B cell (primary cell): ENCODE measurements around the gene QRICH2. TPM values are rescaled to one million over a fixed set of nuclear protein-coding genes. Genes with fewer than 3 reads are reported as not detected.
"Not testable (repeated sequence)": the region's sequence is repeated elsewhere in the genome, so short reads cannot be mapped to it uniquely, and the experiment has no call there.

Experiments used
- ATAC-seq: fragments of 200-7000 bp; cut with Tn5 transposase; one replicate; pipeline ENCODE4 v1.10.0; 2021; ENCODE audit warnings: low read depth, mild to moderate bottlenecking, moderate number of reproducible peaks, moderate library complexity
- CTCF ChIA-PET: fragments of 350-600 bp; sonication (Branson Sonifier 250); formaldehyde crosslinking; loops from one replicate; lab custom pipeline; 2021; ENCODE audit warnings: antibody characterized with exemption, inconsistent platforms; lab: Charles Lee
- POLR2A ChIA-PET: fragments of 350-600 bp; sonication (Branson Sonifier 250); formaldehyde crosslinking; loops from one replicate; lab custom pipeline; 2021; ENCODE audit warnings: antibody characterized with exemption; lab: Charles Lee
- DNase-seq: peaks from one replicate; pipeline ENCODE4 v3.0.0; 2013
- H2AFZ ChIP-seq: 2 replicates; pipeline ENCODE4 v1.6.1; 2012; ENCODE audit warnings: mild to moderate bottlenecking, low read depth, low read length; ENCODE audit not compliant: insufficient read depth, poor library complexity, severe bottlenecking
- H3K27ac ChIP-seq, 2 donors: 1 replicate in 1 of 2; 2 replicates in 1 of 2; pipeline ENCODE4 v1.5.1; 2012 to 2013; ENCODE audit warnings: low read length in 2 of 2, mild to moderate bottlenecking in 2 of 2, moderate library complexity in 1 of 2
- H3K27me3 ChIP-seq, 4 experiments: fragments of 200-600 bp in 1 of 4; sonication (generic) in 1 of 4; replicated peaks in 1 of 4; 1 replicate in 2 of 4; 2 replicates in 2 of 4; pipeline versions ENCODE4 v1.6.1 to v1.7.0; 2013 to 2016; ENCODE audit warnings: low read length in 3 of 4, mild to moderate bottlenecking in 2 of 4, mixed read lengths in 1 of 4, moderate library complexity in 1 of 4; ENCODE audit not compliant: insufficient read depth in 4 of 4, control insufficient read depth in 3 of 4; ENCODE audit errors: control extremely low read depth in 1 of 4
- H3K36me3 ChIP-seq, 2 experiments: replicated peaks in 1 of 2; 1 replicate in 1 of 2; 2 replicates in 1 of 2; pipeline versions ENCODE4 v1.6.1 to v1.7.1; 2013; ENCODE audit warnings: low read length in 1 of 2; ENCODE audit not compliant: insufficient read depth in 2 of 2, control insufficient read depth in 1 of 2; ENCODE audit errors: control extremely low read depth in 1 of 2, extremely low read depth in 1 of 2
- H3K4me1 ChIP-seq, 2 donors: fragments of 200-600 bp in 1 of 2; sonication (generic) in 1 of 2; 1 replicate in 1 of 2; 2 replicates in 1 of 2; pipeline versions ENCODE4 v1.5.1 to v1.6.1; 2013 to 2017; ENCODE audit warnings: low read length in 2 of 2; ENCODE audit not compliant: control insufficient read depth in 2 of 2, insufficient read depth in 2 of 2
- H3K4me2 ChIP-seq: replicated peaks from 2 replicates; pipeline ENCODE3; 2012; ENCODE audit warnings: mild to moderate bottlenecking, low read depth, low read length; ENCODE audit not compliant: poor library complexity, severe bottlenecking
- H3K4me3 ChIP-seq, 5 experiments: fragments of 200-600 bp in 1 of 5; sonication (generic) in 1 of 5; 1 replicate in 3 of 5; 2 replicates in 2 of 5; pipeline versions ENCODE4 v1.5.1 to v1.7.0; 2011 to 2016; ENCODE audit warnings: low read length in 4 of 5, mild to moderate bottlenecking in 4 of 5, low read depth in 2 of 5, control low read depth in 1 of 5, moderate library complexity in 1 of 5; ENCODE audit not compliant: insufficient read depth in 1 of 5; ENCODE audit errors: control extremely low read depth in 1 of 5, extremely low read depth in 1 of 5
- H3K79me2 ChIP-seq: fragments of 200-600 bp; sonication (generic); one replicate; pipeline ENCODE4 v1.6.0; 2016; ENCODE audit warnings: low read length; ENCODE audit not compliant: control insufficient read depth, insufficient read depth
- H3K9ac ChIP-seq: fragments of 200-600 bp; sonication (generic); 2 replicates; pipeline ENCODE4 v1.6.1; 2017; ENCODE audit warnings: mild to moderate bottlenecking, low read length, moderate library complexity
- H3K9me3 ChIP-seq, 3 donors: one replicate each; pipeline versions ENCODE4 v1.6.1 to v1.7.1; 2013; ENCODE audit warnings: low read length in 2 of 3; ENCODE audit not compliant: control insufficient read depth in 2 of 3, insufficient read depth in 1 of 3; ENCODE audit errors: control extremely low read depth in 1 of 3
- H4K20me1 ChIP-seq: 2 replicates; pipeline ENCODE4 v1.6.0; 2012; ENCODE audit warnings: mild to moderate bottlenecking, low read length; ENCODE audit not compliant: insufficient read depth, control insufficient read depth, poor library complexity, severe bottlenecking
- H3K27ac Mint-ChIP-seq: one replicate; pipeline ENCODE4 v1.8.0; 2021; ENCODE audit warnings: mixed read lengths
- H3K27me3 Mint-ChIP-seq: one replicate; pipeline ENCODE4 v1.8.0; 2021; ENCODE audit warnings: mixed read lengths
- H3K4me1 Mint-ChIP-seq: one replicate; pipeline ENCODE4 v1.8.0; 2021; ENCODE audit warnings: mixed read lengths
- H3K4me3 Mint-ChIP-seq: one replicate; pipeline ENCODE4 v1.8.0; 2021; ENCODE audit warnings: mixed read lengths
- H3K9me3 Mint-ChIP-seq: one replicate; pipeline ENCODE4 v1.8.0; 2022; ENCODE audit warnings: mixed read lengths; ENCODE audit not compliant: insufficient read depth
- EZH2 ChIP-seq: IDR thresholded peaks from 2 replicates; pipeline ENCODE4 v1.6.1; 2012; ENCODE audit warnings: borderline replicate concordance, low read depth, mild to moderate bottlenecking, moderate library complexity, low read length; ENCODE audit not compliant: insufficient read depth, poor library complexity, severe bottlenecking
- whole genome bisulfite sequencing: methylation state at CpG from one replicate; pipeline ENCODE4 v1.1.5; 2013; ENCODE audit warnings: missing lambda C conversion rate; ENCODE audit not compliant: insufficient coverage; 5-methylcytosine and 5-hydroxymethylcytosine counted together
- intact Hi-C: fragments of 100-400 bp; cut with micrococcal nuclease; formaldehyde crosslinking; loops from one replicate; pipeline ENCODE4 v1.10.0; 2022
- polyA plus RNA-seq: library from polyadenylated mRNA; depleted of rRNA; stranded (reverse); fragments of >200 nt; gene quantifications from 2 replicates; pipeline ENCODE4 v1.2.3, GENCODE V29; 2012
- total RNA-seq, 2 donors: library from RNA; stranded (reverse); fragments of 120-200 nt in 1 of 2; gene quantifications; 1 replicate in 1 of 2; 2 replicates in 1 of 2; pipeline versions ENCODE4 v1.2.3 to v1.2.4, GENCODE V29; 2013 to 2022
- TF ChIP-seq, protein P1 (sequence below): fragments of 200-600 bp; IDR thresholded peaks from one replicate; pipeline ENCODE4 v1.8.0; 2022; ENCODE audit warnings: antibody characterized with exemption, mild to moderate bottlenecking

The QRICH2 gene
- total and polyA plus RNA-seq, 2 donors (not counting 1 experiment from before 2014, with no cell fraction given), result 4.4 to 4.5 TPM

DNA sequence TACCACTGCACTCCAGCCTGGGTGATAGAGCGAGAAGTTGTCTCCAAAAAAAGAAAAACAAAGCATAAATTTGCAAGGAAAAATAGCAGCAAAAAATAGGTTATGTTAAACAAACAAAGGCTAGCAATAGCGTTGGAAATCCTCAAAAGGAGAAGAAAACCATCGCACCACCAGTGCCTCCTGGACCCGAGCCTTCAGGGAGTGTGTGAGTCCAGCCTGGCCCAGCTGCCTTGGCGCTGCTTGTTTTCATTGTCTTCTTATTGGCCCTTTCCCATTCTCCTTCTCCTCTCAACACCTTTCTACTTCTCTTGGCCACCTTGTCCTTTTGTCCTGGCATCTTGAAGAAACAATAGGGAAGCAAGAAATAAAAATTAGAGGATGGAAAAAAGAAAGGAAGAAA lies 47.4 kb downstream of the QRICH2 start:
- H3K9me3 ChIP-seq, result peaks cover 0 to 3% (median 0%) of the 10 kb centered on the region in 3 donors
- CTCF ChIA-PET, result interaction anchor here (1.1 to 8.2 kb wide), 7 partner anchors 13 to 139 kb away, joined by 3 to 66 read pairs (median 15); no protein-coding TSS in a partner anchor
- ATAC-seq, result no peak
- intact Hi-C loops, result loop anchor here (1.0 to 10.0 kb wide), 3 partner anchors 8 to 356 kb away; partner anchors contain the start of gene MRPL38
- no peaks in the 10 kb centered on the region for H3K36me3 ChIP-seq
- POLR2A ChIA-PET, result interaction anchor here (2.2 kb wide), 1 partner anchor 17 kb away, joined by 7 read pairs; no protein-coding TSS in a partner anchor
- H3K4me2 ChIP-seq, result peak overlapping the region; percentile 34
- no peak overlapping the region for H3K27ac ChIP-seq
- peak overlapping the region in 1 of 5 experiments; percentile 13 for H3K4me3 ChIP-seq
- no peaks in the 10 kb centered on the region for H3K9me3 Mint-ChIP-seq
- H3K27me3 ChIP-seq, result no peaks in the 10 kb centered on the region
- H2AFZ ChIP-seq, result peak overlapping the region; percentile 17
- H3K27ac Mint-ChIP-seq, result peak overlapping the region; percentile 82
- H4K20me1 ChIP-seq, result peaks cover under 1% of the 10 kb centered on the region
- H3K4me3 Mint-ChIP-seq, result peak overlapping the region; percentile 67
- 100% methylated on average over 4 of the region's 5 CpGs for WGBS
- peaks cover 53 to 55% of the 10 kb centered on the region in 2 donors for H3K4me1 ChIP-seq
- DNase-seq, result no peak
- H3K27me3 Mint-ChIP-seq, result no peaks in the 10 kb centered on the region
- H3K4me1 Mint-ChIP-seq, result peaks cover 56% of the 10 kb centered on the region
- TF ChIP-seq, protein P1, sequence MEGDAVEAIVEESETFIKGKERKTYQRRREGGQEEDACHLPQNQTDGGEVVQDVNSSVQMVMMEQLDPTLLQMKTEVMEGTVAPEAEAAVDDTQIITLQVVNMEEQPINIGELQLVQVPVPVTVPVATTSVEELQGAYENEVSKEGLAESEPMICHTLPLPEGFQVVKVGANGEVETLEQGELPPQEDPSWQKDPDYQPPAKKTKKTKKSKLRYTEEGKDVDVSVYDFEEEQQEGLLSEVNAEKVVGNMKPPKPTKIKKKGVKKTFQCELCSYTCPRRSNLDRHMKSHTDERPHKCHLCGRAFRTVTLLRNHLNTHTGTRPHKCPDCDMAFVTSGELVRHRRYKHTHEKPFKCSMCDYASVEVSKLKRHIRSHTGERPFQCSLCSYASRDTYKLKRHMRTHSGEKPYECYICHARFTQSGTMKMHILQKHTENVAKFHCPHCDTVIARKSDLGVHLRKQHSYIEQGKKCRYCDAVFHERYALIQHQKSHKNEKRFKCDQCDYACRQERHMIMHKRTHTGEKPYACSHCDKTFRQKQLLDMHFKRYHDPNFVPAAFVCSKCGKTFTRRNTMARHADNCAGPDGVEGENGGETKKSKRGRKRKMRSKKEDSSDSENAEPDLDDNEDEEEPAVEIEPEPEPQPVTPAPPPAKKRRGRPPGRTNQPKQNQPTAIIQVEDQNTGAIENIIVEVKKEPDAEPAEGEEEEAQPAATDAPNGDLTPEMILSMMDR, result no peak
- no peak for TF ChIP-seq EZH2
- peaks cover 7% of the 10 kb centered on the region for H3K79me2 ChIP-seq
- no peak overlapping the region for H3K9ac ChIP-seq

DNA sequence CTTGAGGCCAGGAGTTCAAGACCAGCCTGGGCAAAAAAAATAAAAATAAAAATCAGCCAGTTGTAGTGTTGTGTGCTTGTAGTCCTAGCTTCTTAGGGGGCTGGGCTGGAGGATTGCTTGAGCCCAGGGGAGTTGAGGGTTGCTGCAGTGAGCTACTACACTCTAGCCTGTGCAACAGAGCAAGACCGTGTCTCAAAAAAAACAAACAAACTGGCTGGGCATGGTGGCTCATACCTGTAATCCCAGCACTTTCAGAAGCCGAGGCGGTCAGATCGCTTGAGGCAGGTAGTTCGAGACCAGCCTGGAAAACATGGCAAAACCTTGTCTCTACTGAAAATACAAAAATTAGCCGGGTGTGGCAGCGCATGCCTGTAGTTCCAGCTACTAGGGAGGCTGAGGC lies 47.9 kb downstream of the QRICH2 start:
- peak overlapping the region in 1 of 5 experiments; percentile 13 for H3K4me3 ChIP-seq
- 46% methylated on average over 7 of the region's 7 CpGs for WGBS
- no peaks in the 10 kb centered on the region for H3K36me3 ChIP-seq
- H4K20me1 ChIP-seq, result no peaks in the 10 kb centered on the region
- no peak for TF ChIP-seq EZH2
- TF ChIP-seq, protein P1, result no peak
- ChIA-PET CTCF (interaction anchor here (1.1 to 8.2 kb wide), 6 partner anchors 12 to 139 kb away, joined by 3 to 66 read pairs (median 10); no protein-coding TSS in a partner anchor), POLR2A (interaction anchor here (2.2 kb wide), 1 partner anchor 17 kb away, joined by 7 read pairs; no protein-coding TSS in a partner anchor)
- Mint-ChIP-seq H3K27me3 (no peaks in the 10 kb centered on the region), H3K4me3 (peak overlapping the region; percentile 67), H3K4me1 (peaks cover 60% of the 10 kb centered on the region), H3K9me3 (no peaks in the 10 kb centered on the region), H3K27ac (peak overlapping the region; percentile 82)
- no peak for ATAC-seq
- peaks cover 0 to 3% (median 0%) of the 10 kb centered on the region in 3 donors for H3K9me3 ChIP-seq
- intact Hi-C loops, result loop anchor here (1.0 to 10.0 kb wide), 3 partner anchors 8 to 355 kb away; partner anchors contain the start of gene MRPL38
- H3K9ac ChIP-seq, result no peak overlapping the region
- peak overlapping the region in 1 of 2 donors; percentile 32 for H3K27ac ChIP-seq
- peak overlapping the region; percentile 17 for H2AFZ ChIP-seq
- peak; percentile 42 for DNase-seq
- H3K4me2 ChIP-seq, result peak overlapping the region; percentile 34
- peaks cover 53 to 55% of the 10 kb centered on the region in 2 donors for H3K4me1 ChIP-seq
- peaks cover 4% of the 10 kb centered on the region for H3K79me2 ChIP-seq
- H3K27me3 ChIP-seq, result no peaks in the 10 kb centered on the region

DNA sequence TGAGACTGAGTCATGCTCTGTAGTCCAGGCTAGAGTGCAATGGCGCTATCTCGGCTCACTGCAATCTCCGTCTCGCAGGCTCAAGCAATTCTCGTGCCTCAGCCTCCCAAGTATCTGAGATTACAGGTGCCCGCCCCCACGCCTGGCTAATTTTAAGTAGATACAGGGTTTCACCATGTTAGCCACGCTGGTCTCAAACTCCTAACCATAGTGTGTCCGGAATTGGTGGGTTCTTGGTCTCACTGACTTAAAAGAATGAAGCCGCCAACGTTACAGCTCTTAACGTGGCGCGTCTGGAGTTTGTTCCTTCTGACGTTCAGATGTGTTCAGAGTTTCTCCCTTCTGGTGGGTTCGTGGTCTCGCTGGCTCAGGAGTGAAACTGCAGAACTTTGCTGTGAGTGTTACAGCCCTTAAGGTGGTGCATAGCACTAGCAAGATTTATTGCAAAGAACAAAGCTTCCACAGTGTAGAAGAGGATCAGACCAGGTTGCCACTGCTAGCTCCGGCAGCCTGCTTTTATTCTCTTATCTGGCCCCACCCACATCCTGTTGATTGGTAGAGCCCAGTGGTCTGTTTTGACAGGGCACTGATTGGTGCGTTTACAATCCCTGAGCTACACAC lies 51.5 kb downstream of the QRICH2 start:
- not testable (repeated sequence) for H3K27ac Mint-ChIP-seq, H3K4me2 ChIP-seq

More for the DNA sequence above, 51.5 kb downstream of the QRICH2 start:
- H3K9me3 ChIP-seq, H3K79me2 ChIP-seq, H3K27me3 ChIP-seq, H3K9me3 Mint-ChIP-seq, intact Hi-C loops, H3K27ac ChIP-seq, ATAC-seq, H3K27me3 Mint-ChIP-seq, H3K9ac ChIP-seq, DNase-seq, H4K20me1 ChIP-seq, POLR2A ChIA-PET, H3K4me3 Mint-ChIP-seq, H3K36me3 ChIP-seq, H3K4me3 ChIP-seq: not testable (repeated sequence)
- peaks cover 47% of the 10 kb centered on the region for H3K4me1 Mint-ChIP-seq
- 72% methylated on average over 16 of the region's 19 CpGs for WGBS
- CTCF ChIA-PET, result interaction anchor here (0.8 to 1.3 kb wide), 3 partner anchors 8 to 23 kb away, joined by 3 to 5 read pairs (median 3); partner anchors contain the start of gene UBALD2
- Histone ChIP-seq H3K4me1 (peaks cover 40 to 41% of the 10 kb centered on the region in 2 donors), H2AFZ (peak overlapping the region; percentile 9)
